GM12873 (cell line): Measurements from ENCODE around the gene MYO9B.

ENCODE experiments used
- TF ChIP-seq, protein P1 (sequence below): IDR thresholded peaks from 2 replicates; pipeline ENCODE4 v1.5.1; 2012; ENCODE audit warnings: low read depth, mild to moderate bottlenecking, moderate library complexity, low read length, control low read depth; ENCODE audit not compliant: insufficient read depth; ENCODE audit errors: missing control alignments

The MYO9B gene

DNA sequence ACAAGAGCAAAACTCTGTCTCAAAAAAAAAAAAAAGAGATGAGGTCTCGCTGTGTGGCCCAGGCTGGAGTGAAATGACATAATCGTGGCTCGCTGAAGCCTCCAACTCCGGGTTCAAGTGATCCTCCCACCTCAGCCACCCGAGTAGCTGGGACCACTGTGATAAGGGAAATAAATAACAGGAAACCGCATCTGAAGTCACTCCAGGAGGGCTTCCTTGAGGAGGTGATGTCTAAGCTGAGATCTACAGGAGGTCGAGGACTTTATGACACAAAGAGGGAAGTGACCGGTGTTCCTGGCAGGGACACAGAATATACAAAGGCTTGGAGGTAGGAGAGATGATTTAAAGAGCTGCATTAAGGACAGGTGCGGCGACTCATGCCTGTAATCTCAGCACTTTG is 179.1 kb downstream of the MYO9B start:
- TF ChIP-seq, protein P1, sequence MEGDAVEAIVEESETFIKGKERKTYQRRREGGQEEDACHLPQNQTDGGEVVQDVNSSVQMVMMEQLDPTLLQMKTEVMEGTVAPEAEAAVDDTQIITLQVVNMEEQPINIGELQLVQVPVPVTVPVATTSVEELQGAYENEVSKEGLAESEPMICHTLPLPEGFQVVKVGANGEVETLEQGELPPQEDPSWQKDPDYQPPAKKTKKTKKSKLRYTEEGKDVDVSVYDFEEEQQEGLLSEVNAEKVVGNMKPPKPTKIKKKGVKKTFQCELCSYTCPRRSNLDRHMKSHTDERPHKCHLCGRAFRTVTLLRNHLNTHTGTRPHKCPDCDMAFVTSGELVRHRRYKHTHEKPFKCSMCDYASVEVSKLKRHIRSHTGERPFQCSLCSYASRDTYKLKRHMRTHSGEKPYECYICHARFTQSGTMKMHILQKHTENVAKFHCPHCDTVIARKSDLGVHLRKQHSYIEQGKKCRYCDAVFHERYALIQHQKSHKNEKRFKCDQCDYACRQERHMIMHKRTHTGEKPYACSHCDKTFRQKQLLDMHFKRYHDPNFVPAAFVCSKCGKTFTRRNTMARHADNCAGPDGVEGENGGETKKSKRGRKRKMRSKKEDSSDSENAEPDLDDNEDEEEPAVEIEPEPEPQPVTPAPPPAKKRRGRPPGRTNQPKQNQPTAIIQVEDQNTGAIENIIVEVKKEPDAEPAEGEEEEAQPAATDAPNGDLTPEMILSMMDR = no peak

DNA sequence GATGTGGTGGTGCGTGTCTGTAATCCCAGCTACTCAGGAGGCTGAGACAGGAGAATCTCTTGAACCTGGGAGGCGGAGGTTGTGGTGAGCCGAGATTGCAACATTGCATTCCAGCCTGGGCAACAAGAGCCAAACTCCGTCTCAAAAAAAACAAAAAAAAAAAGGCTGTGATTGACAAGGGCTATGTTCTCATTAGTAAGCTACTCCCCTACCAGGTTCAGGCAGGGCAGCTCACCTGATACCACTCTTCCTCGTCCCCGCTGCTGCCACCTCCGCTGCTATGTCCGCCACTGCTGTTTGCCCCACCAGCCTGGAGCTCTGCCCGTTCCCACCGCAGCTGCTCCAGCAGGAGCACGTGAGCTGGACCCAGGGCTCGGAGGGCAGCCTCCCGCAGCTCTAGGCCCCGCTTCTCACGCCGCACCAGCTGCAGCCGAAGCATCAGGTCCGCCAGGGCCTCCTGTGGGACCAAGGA is 179.6 kb downstream of the MYO9B start:
- TF ChIP-seq, protein P1 = no peak

DNA sequence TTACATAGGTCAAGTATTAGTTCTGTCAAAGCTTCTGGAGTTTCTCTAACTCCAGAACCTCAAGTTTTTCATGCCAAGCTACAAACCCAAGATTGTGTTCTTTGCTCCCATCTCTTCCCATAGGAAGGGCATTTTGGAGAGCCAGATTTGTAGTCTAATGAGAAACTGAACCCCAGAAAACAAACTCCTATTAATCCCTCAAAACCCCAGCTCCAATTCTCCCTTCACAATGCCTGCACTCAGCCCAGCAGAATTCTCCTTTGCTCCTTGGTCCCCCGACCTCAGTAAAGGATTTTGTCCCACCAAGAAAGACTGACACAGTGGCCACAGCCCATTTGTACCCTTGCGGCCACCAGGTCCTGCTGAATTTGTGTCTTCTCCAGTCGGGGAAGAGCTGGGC is 180.6 kb downstream of the MYO9B start:
- TF ChIP-seq, protein P1 = no peak

DNA sequence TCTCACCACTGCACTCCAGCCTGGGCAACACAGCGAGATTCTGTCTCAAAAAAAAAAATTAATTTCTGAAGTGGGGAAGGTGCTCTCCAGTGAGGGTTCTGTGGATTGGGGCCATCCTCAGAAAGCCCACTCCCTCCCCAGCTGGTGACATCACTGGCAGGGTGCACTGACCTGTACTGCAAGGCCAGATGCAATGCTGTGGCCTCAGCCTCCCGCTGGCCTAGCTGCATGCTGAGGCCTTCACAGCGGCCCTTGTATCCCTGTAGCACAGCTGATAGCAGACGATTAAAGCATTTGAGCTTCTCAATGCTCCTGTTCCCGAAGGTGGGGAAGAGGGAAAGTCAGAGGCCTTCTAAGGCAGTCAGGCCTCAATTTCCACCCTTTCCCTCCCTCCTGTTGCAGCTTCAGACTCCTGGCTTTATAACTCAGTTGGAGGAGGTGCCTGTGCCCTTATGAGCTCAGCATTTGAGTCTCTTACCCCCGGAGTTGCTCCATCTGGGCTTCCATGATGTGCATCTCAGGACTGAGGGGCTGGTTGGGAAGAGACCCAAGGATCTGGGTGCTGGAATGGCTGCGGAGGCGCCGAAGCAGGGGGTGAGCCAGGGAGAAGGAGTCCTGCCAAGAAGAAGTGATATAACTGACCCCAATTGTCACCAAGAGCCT is 183.7 kb downstream of the MYO9B start:
- TF ChIP-seq, protein P1 = no peak

DNA sequence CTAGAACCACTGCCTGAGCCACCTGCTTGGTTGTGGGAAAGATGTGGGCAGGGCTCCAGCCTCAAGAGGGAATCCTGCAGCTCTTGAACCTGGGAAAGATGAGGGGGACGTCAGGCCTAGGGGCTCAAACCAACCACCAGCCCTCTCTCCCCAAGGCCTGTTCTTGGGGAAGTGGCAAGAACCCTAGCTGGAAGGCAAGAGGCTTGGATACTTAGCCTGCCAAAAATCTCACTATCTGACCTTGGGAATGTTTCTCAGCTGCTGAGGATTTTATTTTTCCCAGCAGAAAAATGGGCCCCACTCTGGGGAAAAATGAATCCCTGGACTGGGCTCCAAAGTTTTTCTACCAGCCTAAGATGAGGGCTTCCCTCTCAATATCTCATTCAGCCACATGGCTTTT is 184.4 kb downstream of the MYO9B start:
- TF ChIP-seq, protein P1 = no peak

DNA sequence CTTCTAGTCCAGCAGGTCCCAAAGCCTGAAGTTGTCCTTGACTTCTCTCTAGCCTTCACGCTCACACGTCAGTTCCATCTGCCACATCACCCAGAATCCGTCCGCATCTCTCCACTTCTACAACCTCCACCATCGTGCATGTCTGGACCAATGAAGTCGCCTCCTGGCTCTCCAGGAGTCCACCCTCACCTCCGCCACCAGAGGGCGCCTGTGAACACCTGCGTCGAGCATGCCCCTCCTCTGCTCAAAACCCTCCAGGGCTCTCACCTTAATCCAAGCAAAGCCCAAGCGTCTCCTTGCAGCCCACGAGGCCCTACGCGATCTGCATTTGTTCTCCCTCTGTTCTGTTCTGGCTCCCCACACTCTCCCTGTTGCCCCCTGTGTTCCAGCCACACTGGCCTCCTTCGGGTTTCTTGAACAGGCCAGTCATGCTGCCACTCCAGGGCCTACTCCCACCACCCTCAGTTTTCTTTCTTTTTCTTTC is 185.3 kb downstream of the MYO9B start:
- TF ChIP-seq, protein P1 = peak; percentile 99

DNA sequence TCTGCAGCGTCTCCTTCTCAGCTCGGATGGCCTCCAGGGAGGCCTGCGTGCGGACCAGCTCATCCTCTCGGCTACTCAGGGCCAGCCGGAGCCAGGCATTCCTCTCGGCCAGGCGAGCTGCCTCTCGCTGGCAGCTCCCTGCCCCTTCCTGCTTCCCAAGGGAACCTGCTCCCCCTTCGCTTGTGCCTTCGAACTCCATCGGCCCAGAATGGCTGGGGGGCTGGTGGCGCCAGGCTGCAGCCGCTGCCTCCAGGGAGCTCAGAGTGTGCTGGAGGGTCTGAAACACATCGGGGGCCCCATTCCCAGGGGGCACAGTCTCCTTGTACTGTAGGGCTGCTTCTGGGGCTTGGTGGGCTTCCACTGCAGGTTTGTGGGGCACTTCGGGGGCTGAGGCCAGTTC is 187.0 kb downstream of the MYO9B start:
- TF ChIP-seq, protein P1 = no peak
